CD4-positive, alpha-beta T cell treated with Interleukin-17A for 4 hours (primary cell): ENCODE data around the gene MBL2.

Experiments
- DNase-seq: peaks from one replicate; pipeline ENCODE4 v3.0.0-alpha.2; 2020; ENCODE audit warnings: mixed read lengths

The MBL2 gene

DNA sequence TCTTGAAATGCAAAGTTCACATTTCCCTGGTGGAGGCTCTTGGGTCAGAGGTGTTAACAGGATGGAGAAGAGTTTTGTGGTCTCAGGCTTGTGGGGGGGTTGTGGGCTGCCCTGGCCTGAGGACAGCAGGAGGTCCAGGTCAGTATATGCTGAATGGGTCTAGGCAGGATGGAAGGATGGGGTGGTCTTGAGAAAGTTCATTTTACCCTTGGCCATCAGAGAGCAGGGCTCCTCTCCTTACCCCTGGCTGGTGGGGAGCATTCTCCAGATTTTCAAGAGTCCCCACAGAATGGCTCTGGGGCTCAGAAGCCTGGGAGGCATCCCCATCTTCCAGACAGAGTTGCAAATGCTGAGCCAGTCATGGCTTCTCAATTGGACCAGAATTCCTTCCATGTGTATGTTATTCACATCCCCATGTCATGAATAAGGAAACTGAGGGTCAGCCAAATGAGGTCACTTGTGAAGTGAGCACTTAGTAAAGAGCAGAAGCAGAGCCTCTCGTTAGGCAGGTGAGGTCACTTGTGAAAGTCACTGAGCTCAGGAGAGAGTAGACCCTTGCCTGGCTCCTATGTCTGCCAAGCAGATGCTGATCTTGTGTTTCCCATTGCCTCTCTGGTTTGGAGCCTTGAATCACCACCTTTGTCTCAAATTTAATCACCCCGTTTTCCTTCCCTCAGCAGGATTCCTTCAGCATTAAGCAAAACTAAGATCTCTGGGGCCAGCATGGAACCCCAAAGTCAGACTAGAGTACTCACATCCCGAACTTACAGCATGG lies 33.0 kb downstream of the MBL2 start:
- no peak for DNase-seq

DNA sequence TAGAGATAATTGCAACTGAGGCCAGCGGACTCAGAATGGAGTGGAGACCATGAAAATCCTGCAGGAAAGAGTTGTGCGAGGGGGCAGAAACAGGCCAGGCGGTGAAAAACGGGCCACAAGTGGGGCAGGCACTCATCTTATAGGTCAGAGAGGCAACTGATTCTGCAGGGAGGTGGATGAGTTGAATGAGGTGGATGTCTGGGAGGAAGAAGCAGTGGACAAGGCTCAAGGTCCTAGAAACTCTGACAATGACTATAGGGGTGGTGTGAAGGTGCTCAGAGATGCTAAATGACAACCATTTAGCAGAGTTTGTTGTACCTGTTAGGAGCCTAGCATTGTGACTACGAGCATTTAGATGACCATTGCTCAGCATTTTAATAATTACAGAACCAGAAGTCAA lies 33.6 kb downstream of the MBL2 start:
- DNase-seq: no peak

DNA sequence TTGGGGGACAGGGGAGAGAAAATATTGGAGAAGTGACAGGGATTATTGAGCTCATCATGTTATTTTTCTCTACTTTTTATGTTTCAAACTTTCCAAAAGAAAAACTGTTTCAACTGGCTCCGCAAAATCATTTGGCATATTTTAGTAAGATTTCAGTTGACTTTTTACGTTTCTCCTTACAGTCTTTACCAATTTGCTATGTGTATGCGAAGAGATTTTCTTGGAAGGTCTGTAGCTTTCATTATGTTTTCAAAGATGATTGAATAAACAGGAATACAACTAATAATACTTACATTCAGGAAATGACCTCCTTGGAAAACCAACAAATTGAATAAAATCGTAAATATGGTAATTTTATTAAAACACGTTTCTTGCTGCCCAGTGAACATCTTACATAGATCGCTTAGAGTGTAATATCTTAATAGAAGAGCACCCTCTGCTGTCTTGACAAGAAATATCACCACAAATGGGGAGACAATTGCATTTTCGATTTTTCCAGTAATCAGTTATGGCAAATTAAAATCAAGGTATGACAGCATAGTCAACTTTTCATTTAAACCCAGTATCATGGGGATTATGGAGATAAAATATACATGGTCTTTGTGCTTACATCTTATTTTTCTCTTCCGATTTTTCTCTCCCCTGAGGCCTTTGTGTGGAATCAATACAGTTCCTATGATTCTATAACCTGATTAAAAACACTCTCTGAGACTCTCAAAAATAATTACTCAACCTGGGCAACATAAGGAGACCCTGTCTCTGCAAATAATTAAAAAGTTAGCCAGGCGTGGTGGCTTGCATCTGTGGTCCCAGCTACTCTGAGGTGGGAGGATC lies 43.1 kb downstream of the MBL2 start:
- DNase-seq: no peak

DNA sequence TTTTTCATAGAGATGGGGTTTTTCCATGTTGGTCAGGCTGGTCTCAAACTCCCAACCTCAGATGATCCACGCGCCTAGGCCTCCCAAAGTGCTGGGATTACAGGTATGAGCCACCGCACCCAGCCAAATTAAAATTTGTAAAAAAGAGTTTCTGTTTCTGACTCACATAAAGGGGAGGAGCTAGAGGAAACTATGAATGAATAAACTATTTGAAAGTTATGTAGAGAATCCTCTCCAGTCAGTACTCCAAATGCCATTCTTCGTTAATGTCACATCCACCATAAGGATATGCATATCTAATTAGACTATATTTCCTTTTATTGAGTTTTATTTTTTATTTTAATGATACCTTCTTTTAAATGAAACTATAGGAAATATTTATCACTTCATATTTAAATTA lies 52.6 kb downstream of the MBL2 start:
- no peak for DNase-seq
